Mesothelial cell of epicardium (in vitro differentiated cells): ENCODE measurements around the gene OR13C5. TPM values are rescaled to one million over a fixed set of nuclear protein-coding genes. Genes with fewer than 3 reads are reported as not detected.

Source experiments
- DNase-seq, 2 experiments: peaks; one replicate each; pipeline ENCODE4 v3.0.0; 2021; ENCODE audit warnings: low spot score in 2 of 2; ENCODE audit not compliant: unreplicated experiment in 2 of 2
- H3K27ac Mint-ChIP-seq: 2 replicates; pipeline ENCODE4 v1.8.0; 2021; ENCODE audit warnings: mixed read lengths
- H3K27me3 Mint-ChIP-seq: 2 replicates; pipeline ENCODE4 v1.8.0; 2021; ENCODE audit warnings: low read depth, mixed read lengths
- H3K36me3 Mint-ChIP-seq: 2 replicates; pipeline ENCODE4 v1.8.0; 2021; ENCODE audit warnings: mixed read lengths
- H3K4me1 Mint-ChIP-seq: 2 replicates; pipeline ENCODE4 v1.8.0; 2021; ENCODE audit warnings: mixed read lengths
- H3K4me3 Mint-ChIP-seq: 2 replicates; pipeline ENCODE4 v1.8.0; 2021; ENCODE audit warnings: mild to moderate bottlenecking, moderate library complexity, mixed read lengths
- H3K9me3 Mint-ChIP-seq: 2 replicates; pipeline ENCODE4 v1.8.0; 2021; ENCODE audit warnings: mixed read lengths
- total RNA-seq: library from RNA; stranded (reverse); gene quantifications from 3 replicates; pipeline ENCODE4 v1.2.1, GENCODE V29; 2021
- TF ChIP-seq, protein P1 (sequence below): fragments of 200-600 bp; sonication (generic); IDR thresholded peaks from one replicate; pipeline ENCODE4 v1.5.0; 2021; ENCODE audit warnings: antibody characterized with exemption; ENCODE audit not compliant: unreplicated experiment

OR13C5 gene
- total RNA-seq, 1 donor from 2014 or later = not detected

DNA sequence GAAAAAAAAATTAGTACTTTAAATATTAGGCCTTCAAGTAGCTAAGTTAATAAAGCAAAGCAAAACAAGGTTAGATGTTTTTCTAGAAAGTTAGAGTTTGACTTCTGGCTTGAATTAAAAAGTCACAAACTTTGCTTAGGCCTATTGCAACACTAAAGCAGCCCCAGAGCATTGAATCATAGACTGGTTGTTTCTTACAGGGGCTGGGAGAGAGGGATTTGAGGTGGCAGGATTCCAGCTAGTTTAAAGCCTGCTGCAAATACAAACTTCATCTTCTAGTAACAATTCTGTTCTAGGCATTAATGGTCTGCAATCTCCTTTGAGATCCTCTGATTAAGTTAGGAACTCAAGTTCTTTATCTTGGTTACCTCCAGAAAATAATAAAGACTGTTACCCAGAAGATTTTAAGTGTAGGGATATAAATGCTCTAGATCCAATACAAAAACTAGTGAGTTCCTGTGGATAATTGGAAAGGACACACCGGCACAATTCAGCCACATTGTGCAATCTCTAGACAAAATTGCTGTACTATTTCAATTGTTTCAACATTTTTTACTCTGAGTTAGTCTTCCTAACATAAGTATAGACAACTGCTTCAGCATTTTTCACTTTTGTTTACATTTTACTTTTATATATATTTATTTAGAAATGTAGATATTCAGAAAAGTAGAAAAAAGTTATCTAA is 12.6 kb downstream of the OR13C5 start:
- DNase-seq = no peak
- Mint-ChIP-seq H3K27me3 (peaks cover 5% of the 10 kb centered on the region), H3K4me1 (no peaks in the 10 kb centered on the region), H3K9me3 (no peaks in the 10 kb centered on the region), H3K27ac (no peak overlapping the region), H3K36me3 (no peaks in the 10 kb centered on the region), H3K4me3 (no peak overlapping the region)
- TF ChIP-seq, protein P1, sequence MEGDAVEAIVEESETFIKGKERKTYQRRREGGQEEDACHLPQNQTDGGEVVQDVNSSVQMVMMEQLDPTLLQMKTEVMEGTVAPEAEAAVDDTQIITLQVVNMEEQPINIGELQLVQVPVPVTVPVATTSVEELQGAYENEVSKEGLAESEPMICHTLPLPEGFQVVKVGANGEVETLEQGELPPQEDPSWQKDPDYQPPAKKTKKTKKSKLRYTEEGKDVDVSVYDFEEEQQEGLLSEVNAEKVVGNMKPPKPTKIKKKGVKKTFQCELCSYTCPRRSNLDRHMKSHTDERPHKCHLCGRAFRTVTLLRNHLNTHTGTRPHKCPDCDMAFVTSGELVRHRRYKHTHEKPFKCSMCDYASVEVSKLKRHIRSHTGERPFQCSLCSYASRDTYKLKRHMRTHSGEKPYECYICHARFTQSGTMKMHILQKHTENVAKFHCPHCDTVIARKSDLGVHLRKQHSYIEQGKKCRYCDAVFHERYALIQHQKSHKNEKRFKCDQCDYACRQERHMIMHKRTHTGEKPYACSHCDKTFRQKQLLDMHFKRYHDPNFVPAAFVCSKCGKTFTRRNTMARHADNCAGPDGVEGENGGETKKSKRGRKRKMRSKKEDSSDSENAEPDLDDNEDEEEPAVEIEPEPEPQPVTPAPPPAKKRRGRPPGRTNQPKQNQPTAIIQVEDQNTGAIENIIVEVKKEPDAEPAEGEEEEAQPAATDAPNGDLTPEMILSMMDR = no peak

GRCh38 chr9:104580562-104580961 is 18.7 kb downstream of the OR13C5 start:
- Mint-ChIP-seq H3K27me3 (no peaks in the 10 kb centered on the region), H3K36me3 (no peaks in the 10 kb centered on the region), H3K9me3 (no peaks in the 10 kb centered on the region), H3K27ac (no peak overlapping the region), H3K4me1 (no peaks in the 10 kb centered on the region), H3K4me3 (no peak overlapping the region)
- no peak for DNase-seq
- TF ChIP-seq, protein P1 = no peak

GRCh38 chr9:104577263-104577662 is 21.9 kb downstream of the OR13C5 start:
- no peak overlapping the region for H3K27ac Mint-ChIP-seq

DNA sequence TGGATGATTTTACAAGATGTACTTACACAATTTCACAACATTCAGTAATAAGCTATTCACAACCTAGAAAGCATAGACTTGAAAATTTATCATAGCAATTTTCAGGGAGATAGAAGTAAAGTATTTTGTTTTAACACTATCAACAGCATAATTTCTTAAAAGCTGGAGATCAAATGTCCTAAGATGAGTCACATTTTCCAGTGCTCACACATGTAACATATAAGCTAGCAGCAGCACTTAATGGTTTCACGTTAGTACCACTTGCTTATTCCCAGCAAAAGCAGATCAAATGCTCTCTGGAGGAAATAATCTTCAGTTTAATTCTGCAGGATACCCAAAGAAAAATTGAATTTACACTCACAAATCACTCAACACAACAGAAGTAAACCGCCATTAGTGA is 23.8 kb downstream of the OR13C5 start:
- TF ChIP-seq, protein P1 = no peak
- Mint-ChIP-seq H3K4me3 (no peak overlapping the region), H3K27ac (no peak overlapping the region), H3K36me3 (no peaks in the 10 kb centered on the region), H3K9me3 (peaks cover 28% of the 10 kb centered on the region), H3K4me1 (no peaks in the 10 kb centered on the region), H3K27me3 (no peaks in the 10 kb centered on the region)
- no peak for DNase-seq

More at GRCh38 chr9:104577263-104577662, 21.9 kb downstream of the OR13C5 start:
- H3K4me1 Mint-ChIP-seq = no peaks in the 10 kb centered on the region
- H3K4me3 Mint-ChIP-seq = no peak overlapping the region
- no peaks in the 10 kb centered on the region for H3K36me3 Mint-ChIP-seq
- TF ChIP-seq, protein P1 = no peak
- H3K9me3 Mint-ChIP-seq = peaks cover 17% of the 10 kb centered on the region
- H3K27me3 Mint-ChIP-seq = no peaks in the 10 kb centered on the region
- DNase-seq = no peak

- DNase-seq = no peak
- Mint-ChIP-seq H3K27ac (no peak overlapping the region), H3K4me1 (no peaks in the 10 kb centered on the region), H3K4me3 (no peak overlapping the region), H3K36me3 (no peaks in the 10 kb centered on the region), H3K9me3 (peaks cover 32% of the 10 kb centered on the region), H3K27me3 (no peaks in the 10 kb centered on the region)
- TF ChIP-seq, protein P1 = no peak
These were observed 26.6 kb downstream of the OR13C5 start for GRCh38 chr9:104572612-104573011.
